SK-N-SH (cell line): ENCODE measurements around the gene VPS26A. TPM values are rescaled to one million over a fixed set of nuclear protein-coding genes. Genes with fewer than 3 reads are reported as not detected.

Experiments used
- CTCF ChIA-PET: fragments of 300-600, 350-600 bp; formaldehyde crosslinking; extraction: SDS; loops from one replicate; lab custom pipeline; 2021; lab: Yijun Ruan, JAX
- POLR2A ChIA-PET: fragments of 350-600 bp; sonication (Branson Sonifier 250); formaldehyde crosslinking; extraction: SDS; loops from one replicate; lab custom pipeline; 2020; ENCODE audit warnings: antibody characterized with exemption, inconsistent platforms; lab: Yijun Ruan, JAX
- DNase-seq: peaks from one replicate; pipeline ENCODE4 v3.0.0; 2012
- H2AFZ ChIP-seq: fragments of 200-600 bp; sonication (generic); 2 replicates; pipeline ENCODE4 v1.8.1; 2016; ENCODE audit warnings: antibody characterized with exemption, mild to moderate bottlenecking, low read depth
- H3F3A ChIP-seq: fragments of 200-600 bp; sonication (generic); replicated peaks from 2 replicates; pipeline ENCODE3; 2016; ENCODE audit warnings: antibody characterized with exemption, mild to moderate bottlenecking; ENCODE audit not compliant: insufficient read depth
- H3K27ac ChIP-seq, 2 experiments: fragments of 200-500 bp in 1 of 2; fragments of 200-600 bp in 1 of 2; sonication (Bioruptor generic) in 1 of 2; sonication (generic), shearing (Covaris generic) in 1 of 2; 2 replicates each; pipeline versions ENCODE4 v1.5.1 to v1.6.1; 2014 to 2016; ENCODE audit warnings: low read depth in 2 of 2, inconsistent platforms in 1 of 2, low read length in 1 of 2, mild to moderate bottlenecking in 1 of 2, mixed read lengths in 1 of 2
- H3K27me3 ChIP-seq: fragments of 200-600 bp; sonication (generic), shearing (Covaris generic); 2 replicates; pipeline ENCODE4 v1.6.1; 2016; ENCODE audit warnings: mixed run types; ENCODE audit not compliant: insufficient read depth
- H3K36me3 ChIP-seq, 2 experiments: fragments of 200-500 bp in 1 of 2; fragments of 200-600 bp in 1 of 2; sonication (Bioruptor generic) in 1 of 2; sonication (generic) in 1 of 2; replicated peaks in 1 of 2; 2 replicates each; pipeline versions ENCODE3 to v1.5.1; 2014 to 2016; ENCODE audit warnings: low read length in 1 of 2, mild to moderate bottlenecking in 1 of 2; ENCODE audit not compliant: insufficient read depth in 2 of 2, control insufficient read depth in 1 of 2
- H3K4me1 ChIP-seq, 2 experiments: fragments of 200-500 bp in 1 of 2; fragments of 200-600 bp in 1 of 2; sonication (Bioruptor generic) in 1 of 2; sonication (generic), shearing (Covaris generic) in 1 of 2; 2 replicates each; pipeline versions ENCODE4 v1.5.1 to v1.6.1; 2014 to 2016; ENCODE audit warnings: low read depth in 1 of 2, low read length in 1 of 2, mixed run types in 1 of 2; ENCODE audit not compliant: insufficient read depth in 2 of 2, control insufficient read depth in 1 of 2
- H3K4me2 ChIP-seq: fragments of 200-600 bp; sonication (generic), shearing (Covaris generic); 2 replicates; pipeline ENCODE4 v1.6.1; 2017; ENCODE audit warnings: mixed run types
- H3K4me3 ChIP-seq, 2 experiments: fragments of 200-500 bp in 1 of 2; fragments of 200-600 bp in 1 of 2; sonication (Bioruptor generic) in 1 of 2; sonication (generic), shearing (Covaris generic) in 1 of 2; 2 replicates each; pipeline versions ENCODE4 v1.5.1 to v1.8.1; 2014 to 2016; ENCODE audit warnings: low read depth in 2 of 2, inconsistent platforms in 1 of 2, low read length in 1 of 2, mild to moderate bottlenecking in 1 of 2, mixed read lengths in 1 of 2, moderate library complexity in 1 of 2
- H3K79me2 ChIP-seq: fragments of 200-600 bp; sonication (generic); 2 replicates; pipeline ENCODE4 v1.8.1; 2017; ENCODE audit warnings: mild to moderate bottlenecking; ENCODE audit not compliant: insufficient read depth
- H3K9ac ChIP-seq: fragments of 200-600 bp; sonication (generic); 2 replicates; pipeline ENCODE4 v1.6.1; 2017; ENCODE audit warnings: mixed run types
- H3K9me2 ChIP-seq: fragments of 200-600 bp; sonication (generic); 2 replicates; pipeline ENCODE4 v1.6.1; 2017; ENCODE audit warnings: mixed run types
- H3K9me3 ChIP-seq: fragments of 200-600 bp; sonication (generic); 2 replicates; pipeline ENCODE4 v1.6.1; 2017; ENCODE audit warnings: mixed run types, mild to moderate bottlenecking, moderate library complexity
- H4K20me1 ChIP-seq: fragments of 200-600 bp; sonication (generic); 2 replicates; pipeline ENCODE4 v1.6.1; 2017; ENCODE audit warnings: mild to moderate bottlenecking, mixed run types; ENCODE audit not compliant: insufficient read depth
- FOSL2 ChIP-seq: IDR thresholded peaks from 2 replicates; pipeline ENCODE4 v1.4.0; 2012; ENCODE audit warnings: low read depth, mild to moderate bottlenecking, moderate library complexity, borderline replicate concordance
- MXI1 ChIP-seq: IDR thresholded peaks from 2 replicates; pipeline ENCODE4 v1.6.1; 2012; ENCODE audit warnings: mild to moderate bottlenecking, low read depth, low read length, improper control_type of control experiment
- RXRA ChIP-seq: IDR thresholded peaks from 2 replicates; pipeline ENCODE4 v1.4.0; 2012; ENCODE audit warnings: low read depth, mild to moderate bottlenecking, borderline replicate concordance
- YY1 ChIP-seq: IDR thresholded peaks from 2 replicates; pipeline ENCODE4 v1.4.0; 2012; ENCODE audit warnings: low read depth, mild to moderate bottlenecking
- WGBS: methylation state at CpG from one replicate; pipeline ENCODE4 v1.1.6; 2017; ENCODE audit warnings: low lambda C conversion rate; 5-methylcytosine and 5-hydroxymethylcytosine counted together
- polyA plus RNA-seq, 3 experiments: library from polyadenylated mRNA; depleted of rRNA; stranded (reverse); fragments of >200 nt; gene quantifications; 2 replicates each; pipeline ENCODE4 v1.2.3, GENCODE V29; 2012
- TF ChIP-seq, protein P1 (sequence below): IDR thresholded peaks from 2 replicates; pipeline ENCODE4 v1.4.0; 2012; ENCODE audit warnings: low read depth, borderline replicate concordance
- TF ChIP-seq, protein P2 (sequence below): fragments of 150-350 bp; IDR thresholded peaks from 2 replicates; pipeline ENCODE4 v1.6.1; 2017; ENCODE audit warnings: antibody characterized with exemption, low read length, low read depth, borderline replicate concordance
- TF ChIP-seq, protein P3 (sequence below): IDR thresholded peaks from 2 replicates; pipeline ENCODE4 v1.4.0; 2012; ENCODE audit warnings: low read depth, borderline replicate concordance
- TF ChIP-seq, protein P4 (sequence below): IDR thresholded peaks from 2 replicates; pipeline ENCODE4 v1.4.0; 2012; ENCODE audit warnings: low read depth
- TF ChIP-seq, protein P5 (sequence below): IDR thresholded peaks from 2 replicates; pipeline ENCODE4 v1.6.1; 2012; ENCODE audit warnings: mild to moderate bottlenecking, low read depth, low read length, moderate library complexity

The VPS26A gene
- polyA plus RNA-seq, 1 of the 3 experiments (the other 2 are of a cell fraction), result 10.6 TPM

DNA sequence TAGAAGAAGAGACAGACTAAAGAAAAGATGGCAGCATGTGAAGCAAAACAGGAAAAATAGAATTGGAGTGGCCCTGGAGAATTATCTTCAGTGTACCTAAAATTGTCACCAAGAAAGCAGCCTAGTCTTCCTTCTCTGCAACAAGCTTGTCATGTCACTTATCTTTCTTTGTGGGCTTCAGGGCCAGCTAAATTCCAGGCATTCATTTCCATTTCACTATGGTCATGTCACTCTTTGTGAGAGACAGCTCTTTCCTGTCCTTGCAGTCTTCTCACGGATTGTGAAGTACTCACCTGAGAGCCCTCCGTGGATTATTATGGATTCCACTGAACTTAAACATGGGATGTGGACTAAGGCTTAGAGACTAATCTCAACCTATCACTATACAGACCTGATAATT lies 87.1 kb downstream of the VPS26A start:
- Histone ChIP-seq H3K4me3 (no peak overlapping the region), H3K36me3 (peaks cover 20 to 29% of the 10 kb centered on the region in 2 experiments), H3K4me1 (peaks cover 0 to 8% of the 10 kb centered on the region in 2 experiments; a peak in 1 of 4 replicates), H2AFZ (no peak overlapping the region), H3K9me3 (no peaks in the 10 kb centered on the region), H3K79me2 (no peaks in the 10 kb centered on the region), H3K9me2 (no peaks in the 10 kb centered on the region), H3F3A (no peaks in the 10 kb centered on the region), H3K27me3 (no peaks in the 10 kb centered on the region), H3K9ac (no peak overlapping the region), H4K20me1 (no peaks in the 10 kb centered on the region), H3K27ac (no peak overlapping the region), H3K4me2 (no peak overlapping the region)
- CTCF ChIA-PET, result interaction anchor here (1.1 kb wide), 1 partner anchor 9 kb away, joined by 4 read pairs; the partner anchor contains the start of gene HKDC1
- POLR2A ChIA-PET, result interaction anchor here (0.6 kb wide), 1 partner anchor 11 kb away, joined by 3 read pairs; no protein-coding TSS in a partner anchor
- DNase-seq, result no peak
- TF ChIP-seq, protein P1, sequence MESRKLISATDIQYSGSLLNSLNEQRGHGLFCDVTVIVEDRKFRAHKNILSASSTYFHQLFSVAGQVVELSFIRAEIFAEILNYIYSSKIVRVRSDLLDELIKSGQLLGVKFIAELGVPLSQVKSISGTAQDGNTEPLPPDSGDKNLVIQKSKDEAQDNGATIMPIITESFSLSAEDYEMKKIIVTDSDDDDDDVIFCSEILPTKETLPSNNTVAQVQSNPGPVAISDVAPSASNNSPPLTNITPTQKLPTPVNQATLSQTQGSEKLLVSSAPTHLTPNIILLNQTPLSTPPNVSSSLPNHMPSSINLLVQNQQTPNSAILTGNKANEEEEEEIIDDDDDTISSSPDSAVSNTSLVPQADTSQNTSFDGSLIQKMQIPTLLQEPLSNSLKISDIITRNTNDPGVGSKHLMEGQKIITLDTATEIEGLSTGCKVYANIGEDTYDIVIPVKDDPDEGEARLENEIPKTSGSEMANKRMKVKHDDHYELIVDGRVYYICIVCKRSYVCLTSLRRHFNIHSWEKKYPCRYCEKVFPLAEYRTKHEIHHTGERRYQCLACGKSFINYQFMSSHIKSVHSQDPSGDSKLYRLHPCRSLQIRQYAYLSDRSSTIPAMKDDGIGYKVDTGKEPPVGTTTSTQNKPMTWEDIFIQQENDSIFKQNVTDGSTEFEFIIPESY, result no peak
- TF ChIP-seq, protein P2, sequence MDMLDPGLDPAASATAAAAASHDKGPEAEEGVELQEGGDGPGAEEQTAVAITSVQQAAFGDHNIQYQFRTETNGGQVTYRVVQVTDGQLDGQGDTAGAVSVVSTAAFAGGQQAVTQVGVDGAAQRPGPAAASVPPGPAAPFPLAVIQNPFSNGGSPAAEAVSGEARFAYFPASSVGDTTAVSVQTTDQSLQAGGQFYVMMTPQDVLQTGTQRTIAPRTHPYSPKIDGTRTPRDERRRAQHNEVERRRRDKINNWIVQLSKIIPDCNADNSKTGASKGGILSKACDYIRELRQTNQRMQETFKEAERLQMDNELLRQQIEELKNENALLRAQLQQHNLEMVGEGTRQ, result no peak
- TF ChIP-seq, protein P3, sequence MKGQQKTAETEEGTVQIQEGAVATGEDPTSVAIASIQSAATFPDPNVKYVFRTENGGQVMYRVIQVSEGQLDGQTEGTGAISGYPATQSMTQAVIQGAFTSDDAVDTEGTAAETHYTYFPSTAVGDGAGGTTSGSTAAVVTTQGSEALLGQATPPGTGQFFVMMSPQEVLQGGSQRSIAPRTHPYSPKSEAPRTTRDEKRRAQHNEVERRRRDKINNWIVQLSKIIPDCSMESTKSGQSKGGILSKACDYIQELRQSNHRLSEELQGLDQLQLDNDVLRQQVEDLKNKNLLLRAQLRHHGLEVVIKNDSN, result no peak
- TF ChIP-seq, protein P4, sequence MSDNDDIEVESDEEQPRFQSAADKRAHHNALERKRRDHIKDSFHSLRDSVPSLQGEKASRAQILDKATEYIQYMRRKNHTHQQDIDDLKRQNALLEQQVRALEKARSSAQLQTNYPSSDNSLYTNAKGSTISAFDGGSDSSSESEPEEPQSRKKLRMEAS, result no peak
- no peak for TF ChIP-seq RXRA
- 71% methylated on average over 2 of the region's 2 CpGs for WGBS

DNA sequence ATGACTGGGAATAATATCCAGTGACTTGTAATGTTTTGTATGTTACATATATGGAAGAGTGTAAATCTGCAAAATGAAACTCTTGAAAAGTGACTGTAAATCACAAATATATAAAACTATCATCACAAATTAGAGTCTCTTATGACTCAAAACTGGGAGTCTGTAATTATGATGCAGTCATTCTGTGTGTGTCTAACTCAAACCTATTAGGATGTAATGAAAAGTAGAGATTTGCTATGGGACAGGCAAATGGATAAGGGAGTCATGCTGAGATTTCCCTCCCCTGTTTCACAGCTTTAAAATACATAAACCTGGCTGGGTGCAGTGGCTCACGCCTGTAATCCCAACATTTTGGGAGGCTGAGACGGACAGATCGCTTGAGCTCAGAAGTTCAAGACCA lies 87.5 kb downstream of the VPS26A start:
- WGBS, result 88% methylated on average over 3 of the region's 3 CpGs
- no peak for DNase-seq
- Histone ChIP-seq H3K79me2 (no peaks in the 10 kb centered on the region), H2AFZ (no peak overlapping the region), H4K20me1 (no peaks in the 10 kb centered on the region), H3K9ac (no peak overlapping the region), H3K36me3 (peaks cover 16 to 26% of the 10 kb centered on the region in 2 experiments), H3F3A (no peaks in the 10 kb centered on the region), H3K27ac (no peak overlapping the region), H3K4me2 (no peak overlapping the region), H3K4me3 (no peak overlapping the region), H3K9me3 (no peaks in the 10 kb centered on the region), H3K4me1 (peaks cover 0 to 10% of the 10 kb centered on the region in 2 experiments; a peak in 1 of 4 replicates), H3K27me3 (no peaks in the 10 kb centered on the region), H3K9me2 (no peaks in the 10 kb centered on the region)
- CTCF ChIA-PET, result interaction anchor here (1.1 kb wide), 1 partner anchor 8 kb away, joined by 4 read pairs; the partner anchor contains the start of gene HKDC1
- TF ChIP-seq, protein P5, sequence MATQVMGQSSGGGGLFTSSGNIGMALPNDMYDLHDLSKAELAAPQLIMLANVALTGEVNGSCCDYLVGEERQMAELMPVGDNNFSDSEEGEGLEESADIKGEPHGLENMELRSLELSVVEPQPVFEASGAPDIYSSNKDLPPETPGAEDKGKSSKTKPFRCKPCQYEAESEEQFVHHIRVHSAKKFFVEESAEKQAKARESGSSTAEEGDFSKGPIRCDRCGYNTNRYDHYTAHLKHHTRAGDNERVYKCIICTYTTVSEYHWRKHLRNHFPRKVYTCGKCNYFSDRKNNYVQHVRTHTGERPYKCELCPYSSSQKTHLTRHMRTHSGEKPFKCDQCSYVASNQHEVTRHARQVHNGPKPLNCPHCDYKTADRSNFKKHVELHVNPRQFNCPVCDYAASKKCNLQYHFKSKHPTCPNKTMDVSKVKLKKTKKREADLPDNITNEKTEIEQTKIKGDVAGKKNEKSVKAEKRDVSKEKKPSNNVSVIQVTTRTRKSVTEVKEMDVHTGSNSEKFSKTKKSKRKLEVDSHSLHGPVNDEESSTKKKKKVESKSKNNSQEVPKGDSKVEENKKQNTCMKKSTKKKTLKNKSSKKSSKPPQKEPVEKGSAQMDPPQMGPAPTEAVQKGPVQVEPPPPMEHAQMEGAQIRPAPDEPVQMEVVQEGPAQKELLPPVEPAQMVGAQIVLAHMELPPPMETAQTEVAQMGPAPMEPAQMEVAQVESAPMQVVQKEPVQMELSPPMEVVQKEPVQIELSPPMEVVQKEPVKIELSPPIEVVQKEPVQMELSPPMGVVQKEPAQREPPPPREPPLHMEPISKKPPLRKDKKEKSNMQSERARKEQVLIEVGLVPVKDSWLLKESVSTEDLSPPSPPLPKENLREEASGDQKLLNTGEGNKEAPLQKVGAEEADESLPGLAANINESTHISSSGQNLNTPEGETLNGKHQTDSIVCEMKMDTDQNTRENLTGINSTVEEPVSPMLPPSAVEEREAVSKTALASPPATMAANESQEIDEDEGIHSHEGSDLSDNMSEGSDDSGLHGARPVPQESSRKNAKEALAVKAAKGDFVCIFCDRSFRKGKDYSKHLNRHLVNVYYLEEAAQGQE, result no peak
- TF ChIP-seq FOSL2 (no peak), MXI1 (no peak), YY1 (no peak)
- TF ChIP-seq, protein P1, result no peak
- POLR2A ChIA-PET, result interaction anchor here (0.6 kb wide), 1 partner anchor 11 kb away, joined by 3 read pairs; no protein-coding TSS in a partner anchor
